GM12878 (cell line): ENCODE measurements around the gene TMEM98. TPM values are rescaled to one million over a fixed set of nuclear protein-coding genes. Genes with fewer than 3 reads are reported as not detected.

Source experiments
- ATAC-seq: fragments of 200-7000 bp; cut with Tn5 transposase; 3 replicates; pipeline ENCODE4 v1.9.1; 2020; ENCODE audit warnings: mild to moderate bottlenecking, moderate library complexity
- BruUV-seq: library from RNA; stranded (reverse); fragments of 400-500 nt; replicated peaks from 2 replicates; lab custom pipeline; 2021; lab: Mats Ljungman, UMichigan
- CTCF ChIA-PET: fragments of 300-600 bp; sonication (Branson Sonifier 250); formaldehyde crosslinking; extraction: SDS; loops from one replicate; lab custom pipeline; 2021; ENCODE audit warnings: inconsistent platforms; lab: Yijun Ruan, JAX
- POLR2A ChIA-PET: fragments of 350-600 bp; formaldehyde crosslinking; extraction: SDS; loops from one replicate; lab custom pipeline; 2021; ENCODE audit warnings: inconsistent platforms; lab: Charles Lee
- RAD21 ChIA-PET: fragments of 300-600 bp; sonication (Branson Sonifier 250); formaldehyde crosslinking; loops from one replicate; lab custom pipeline; 2023; ENCODE audit warnings: antibody characterized with exemption; ENCODE audit not compliant: unreplicated experiment; lab: Charles Lee
- SMC1A ChIA-PET: fragments of 300-600 bp; sonication (Branson Sonifier 250); formaldehyde crosslinking; loops from one replicate; lab custom pipeline; 2023; ENCODE audit not compliant: unreplicated experiment, uncharacterized antibody; lab: Charles Lee
- DNase-seq: peaks from one replicate; pipeline ENCODE4 v3.0.0-alpha.2; 2011; ENCODE audit warnings: low read depth, low spot score
- FAIRE-seq: peaks from 3 replicates; lab custom pipeline; 2011; peaks lifted over from hg19 to GRCh38; lab: Jason Lieb, UNC
- H2AFZ ChIP-seq: 2 replicates; pipeline ENCODE4 v1.6.0; 2011; ENCODE audit warnings: low read depth, low read length, control low read depth; ENCODE audit not compliant: control insufficient read depth
- H3K27ac ChIP-seq: 2 replicates; pipeline ENCODE4 v1.5.1; 2011; ENCODE audit warnings: control low read depth; ENCODE audit not compliant: control insufficient read depth, insufficient read depth
- H3K27me3 ChIP-seq, 2 experiments: replicated peaks in 1 of 2; 2 replicates each; pipeline versions ENCODE4 v1.6.0 to v1.6.1; 2011; ENCODE audit warnings: low read length in 1 of 2; ENCODE audit not compliant: control insufficient read depth in 2 of 2, insufficient read depth in 2 of 2
- H3K36me3 ChIP-seq, 2 experiments: 2 replicates each; pipeline ENCODE4 v1.5.1; 2011; ENCODE audit warnings: low read length in 1 of 2; ENCODE audit not compliant: control insufficient read depth in 2 of 2, insufficient read depth in 2 of 2
- H3K4me1 ChIP-seq: 2 replicates; pipeline ENCODE4 v1.6.1; 2011; ENCODE audit warnings: mild to moderate bottlenecking, low read length, moderate library complexity, mixed read lengths; ENCODE audit not compliant: control insufficient read depth, insufficient read depth
- H3K4me2 ChIP-seq: 2 replicates; pipeline ENCODE4 v1.6.0; 2011; ENCODE audit warnings: control low read depth; ENCODE audit not compliant: control insufficient read depth, insufficient read depth
- H3K4me3 ChIP-seq: fragments of 200-600 bp; sonication (generic); 2 replicates; pipeline ENCODE4 v1.5.1; 2016
- H3K79me2 ChIP-seq: 2 replicates; pipeline ENCODE4 v1.6.0; 2011; ENCODE audit warnings: low read length; ENCODE audit not compliant: control insufficient read depth, insufficient read depth
- H3K9ac ChIP-seq: 2 replicates; pipeline ENCODE4 v1.8.0; 2011; ENCODE audit warnings: low read length, control low read depth, mixed read lengths; ENCODE audit not compliant: control insufficient read depth, insufficient read depth
- H3K9me3 ChIP-seq: replicated peaks from 3 replicates; pipeline ENCODE4 v1.5.1; 2011; ENCODE audit warnings: mild to moderate bottlenecking, low read length; ENCODE audit not compliant: control insufficient read depth, insufficient read depth
- H4K20me1 ChIP-seq: 2 replicates; pipeline ENCODE4 v1.6.0; 2011; ENCODE audit not compliant: control insufficient read depth, insufficient read depth
- EGR1 ChIP-seq, 2 experiments: IDR thresholded peaks; 1 replicate in 1 of 2; 2 replicates in 1 of 2; pipeline ENCODE4 v1.6.1; 2011 to 2012; ENCODE audit warnings: low read depth in 2 of 2, low read length in 2 of 2, borderline replicate concordance in 1 of 2, mild to moderate bottlenecking in 1 of 2, moderate library complexity in 1 of 2
- HSF1 ChIP-seq: fragments of 150-350 bp; IDR thresholded peaks from 2 replicates; pipeline ENCODE4 v1.6.1; 2014; ENCODE audit warnings: mild to moderate bottlenecking, low read depth, low read length
- LARP7 ChIP-seq: fragments of 450-650 bp; IDR thresholded peaks from 2 replicates; pipeline ENCODE4 v1.6.1; 2017; ENCODE audit warnings: mild to moderate bottlenecking
- NFYA ChIP-seq: IDR thresholded peaks from 2 replicates; pipeline ENCODE4 v1.6.1; 2011; ENCODE audit warnings: low read depth, mild to moderate bottlenecking, low read length, improper control_type of control experiment, borderline replicate concordance
- SPI1 ChIP-seq: IDR thresholded peaks from 2 replicates; pipeline ENCODE4 v1.6.1; 2011; ENCODE audit warnings: low read depth, mild to moderate bottlenecking, low read length, moderate library complexity, borderline replicate concordance; ENCODE audit not compliant: insufficient read depth
- WGBS: methylation state at CpG from one replicate; pipeline ENCODE4 v1.1.6; 2016; ENCODE audit warnings: low lambda C conversion rate; ENCODE audit not compliant: insufficient replicate concordance, insufficient coverage; ENCODE audit errors: missing lambda C conversion rate; 5-methylcytosine and 5-hydroxymethylcytosine counted together
- in situ Hi-C: fragments of 300-500 bp; cut with MboI; formaldehyde crosslinking; loops from 9 replicates; pipeline ENCODE4 v1.14.3; 2018; ENCODE audit warnings: mixed read lengths
- intact Hi-C: fragments of 100-400 bp; cut with micrococcal nuclease; formaldehyde crosslinking; loops from one replicate; pipeline ENCODE4 v1.14.2; 2022; ENCODE audit not compliant: unreplicated experiment
- polyA plus RNA-seq, 11 experiments: library from polyadenylated mRNA; depleted of rRNA in 4 of 11; unstranded in 6 of 11; stranded (reverse) in 5 of 11; fragments of >200 nt; fragmentation: Nextera tagmentation in 4 of 11; fragmentation: Illumina TruSeq in 1 of 11; extraction: Ambion mirVana in 4 of 11; extraction: Trizol in 1 of 11; gene quantifications; 1 replicate in 1 of 11; 2 replicates in 10 of 11; pipeline versions ENCODE4 v1.2.1 to v1.2.3, GENCODE V29; 2011 to 2016; ENCODE audit warnings: inconsistent platforms in 2 of 11, missing spikeins in 2 of 11, low read depth in 1 of 11
- total RNA-seq, 4 experiments: library from RNA; depleted of rRNA in 3 of 4; stranded (reverse); fragments of >200 nt in 3 of 4; fragmentation: Illumina TruSeq in 1 of 4; extraction: Trizol in 1 of 4; gene quantifications; 2 replicates each; pipeline versions ENCODE4 v1.2.1 to v1.2.3, GENCODE V29; 2013 to 2021

The TMEM98 gene
- total and polyA plus RNA-seq, 10 of the 15 experiments (the other 5 are each of a cell fraction or from before 2014, with no cell fraction given): 0.04 to 0.73 (median 0.13) TPM; not detected in 3

- Histone ChIP-seq H3K27ac (no peak overlapping the region), H3K4me2 (no peak overlapping the region), H3K4me3 (no peak overlapping the region), H3K36me3 (no peaks in the 10 kb centered on the region), H3K79me2 (no peaks in the 10 kb centered on the region), H3K9ac (no peak overlapping the region), H3K27me3 (no peaks in the 10 kb centered on the region), H3K4me1 (no peaks in the 10 kb centered on the region), H3K9me3 (no peaks in the 10 kb centered on the region; the same call in 2 of the 3 replicates), H2AFZ (no peak overlapping the region), H4K20me1 (no peaks in the 10 kb centered on the region)
- in situ Hi-C loops: loop anchor here (10.0 to 25.0 kb wide), 2 partner anchors 130 to 453 kb away; no protein-coding TSS in a partner anchor
- ATAC-seq (no peak), FAIRE-seq (no peak), DNase-seq (no peak)
- ChIA-PET RAD21 (interaction anchor here (1.4 to 2.4 kb wide), 4 partner anchors 19 to 194 kb away, joined by 3 to 16 read pairs (median 4); partner anchors contain the start of gene MYO1D), SMC1A (interaction anchor here (1.0 to 13.9 kb wide), 5 partner anchors 33 to 451 kb away, joined by 3 to 137 read pairs (median 4); partner anchors contain the start of gene MYO1D), POLR2A (no interaction called here), CTCF (interaction anchor here (0.7 to 12.1 kb wide), 11 partner anchors 11 to 431 kb away, joined by 3 to 206 read pairs (median 4); partner anchors contain the start of gene MYO1D)
- no TSS peak for BruUV-seq
- TF ChIP-seq SPI1 (peak; percentile 66), HSF1 (no peak)
- 40% methylated on average over 2 of the region's 2 CpGs for WGBS
- intact Hi-C loops: no loop called here
Measured at GRCh38 chr17:32915245-32915644, 12.7 kb upstream of the TMEM98 start.

- TF ChIP-seq EGR1 (IDR thresholded peaks at IDR 0.05; ENCODE audit: borderline replicate concordance in 1 of 2, low read depth in 2 of 2, low read length in 2 of 2) (no peak), NFYA (no peak), LARP7 (no peak)
- Histone ChIP-seq H2AFZ (no peak overlapping the region), H3K27ac (no peak overlapping the region), H3K9me3 (no peaks in the 10 kb centered on the region; the same call in 2 of the 3 replicates), H3K4me1 (no peaks in the 10 kb centered on the region), H4K20me1 (no peaks in the 10 kb centered on the region), H3K4me2 (no peak overlapping the region), H3K9ac (no peak overlapping the region), H3K27me3 (no peaks in the 10 kb centered on the region), H3K4me3 (no peak overlapping the region), H3K79me2 (no peaks in the 10 kb centered on the region), H3K36me3 (no peaks in the 10 kb centered on the region)
- FAIRE-seq (no peak), ATAC-seq (no peak; the same call in 2 of the 3 replicates), DNase-seq (no peak)
- intact Hi-C loops: no loop called here
- POLR2A ChIA-PET: interaction anchor here (0.8 to 1.2 kb wide), 2 partner anchors 21 to 46 kb away, joined by 3 read pairs; a partner anchor contains a TSS
- 0% methylated on average over 3 of the region's 3 CpGs for WGBS
- in situ Hi-C loops: loop anchor here (10.0 to 25.0 kb wide), 2 partner anchors 131 to 454 kb away; no protein-coding TSS in a partner anchor
- RAD21 ChIA-PET: interaction anchor here (1.1 to 2.4 kb wide), 5 partner anchors 18 to 195 kb away, joined by 3 to 16 read pairs (median 3); partner anchors contain the start of gene MYO1D
- SMC1A ChIA-PET: interaction anchor here (0.9 to 13.9 kb wide), 7 partner anchors 11 to 453 kb away, joined by 3 to 137 read pairs (median 3); partner anchors contain the start of gene MYO1D
- BruUV-seq: no TSS peak
- CTCF ChIA-PET: interaction anchor here (0.7 to 12.1 kb wide), 12 partner anchors 12 to 432 kb away, joined by 3 to 206 read pairs (median 4); partner anchors contain the start of gene MYO1D
Measured at GRCh38 chr17:32916134-32916533, 11.8 kb upstream of the TMEM98 start.
